ENCODE data around the gene ARHGAP4.

- TF ChIP-seq POLR2A (IDR thresholded peaks at IDR 0.05), result no peak
- no peak for TF ChIP-seq CTCF (IDR thresholded peaks at IDR 0.05 in 4 of 5, conservative IDR thresholded peaks at IDR 0.05 in 1 of 5)
Observed at GRCh38 chrX:153967536-153968224, 41.6 kb upstream of the ARHGAP4 start.
